ENCODE data around the gene TMED3.

DNA sequence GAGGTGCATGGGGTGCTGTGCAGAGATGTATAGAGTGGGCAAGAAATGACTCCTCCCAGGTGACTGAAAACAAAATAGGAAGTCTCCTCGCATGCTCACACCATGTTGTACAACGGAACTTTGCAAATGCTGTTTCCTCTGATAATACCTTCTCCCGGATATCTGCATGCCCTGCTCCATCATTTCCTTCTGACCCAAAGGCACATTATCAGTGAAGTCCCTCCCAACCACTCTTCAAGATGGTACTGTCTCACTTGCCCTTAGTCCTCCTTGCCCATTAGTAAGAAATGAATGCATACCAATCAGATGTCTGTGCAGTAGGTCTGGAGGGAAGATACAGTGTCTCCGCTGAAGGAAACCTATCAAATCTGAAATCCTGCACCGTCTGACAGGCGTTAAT, 12.0 kb downstream of the TMED3 start:
- TF ChIP-seq CTCF (conservative IDR thresholded peaks at IDR 0.05; ENCODE audit: low read depth, low read length) (no peak), EZH2 (IDR thresholded peaks at IDR 0.05; ENCODE audit: low read length, unreplicated experiment) (no peak), EZH2phosphoT487 (IDR thresholded peaks at IDR 0.05; ENCODE audit: borderline replicate concordance, low read length) (no peak)
